ENCODE data around the gene PYGB. TPM values are rescaled to one million over a fixed set of nuclear protein-coding genes. Genes with fewer than 3 reads are reported as not detected.

The PYGB gene
- total and polyA plus RNA-seq, 9 donors, result 20.7 to 31.5 (median 26.0) TPM

DNA sequence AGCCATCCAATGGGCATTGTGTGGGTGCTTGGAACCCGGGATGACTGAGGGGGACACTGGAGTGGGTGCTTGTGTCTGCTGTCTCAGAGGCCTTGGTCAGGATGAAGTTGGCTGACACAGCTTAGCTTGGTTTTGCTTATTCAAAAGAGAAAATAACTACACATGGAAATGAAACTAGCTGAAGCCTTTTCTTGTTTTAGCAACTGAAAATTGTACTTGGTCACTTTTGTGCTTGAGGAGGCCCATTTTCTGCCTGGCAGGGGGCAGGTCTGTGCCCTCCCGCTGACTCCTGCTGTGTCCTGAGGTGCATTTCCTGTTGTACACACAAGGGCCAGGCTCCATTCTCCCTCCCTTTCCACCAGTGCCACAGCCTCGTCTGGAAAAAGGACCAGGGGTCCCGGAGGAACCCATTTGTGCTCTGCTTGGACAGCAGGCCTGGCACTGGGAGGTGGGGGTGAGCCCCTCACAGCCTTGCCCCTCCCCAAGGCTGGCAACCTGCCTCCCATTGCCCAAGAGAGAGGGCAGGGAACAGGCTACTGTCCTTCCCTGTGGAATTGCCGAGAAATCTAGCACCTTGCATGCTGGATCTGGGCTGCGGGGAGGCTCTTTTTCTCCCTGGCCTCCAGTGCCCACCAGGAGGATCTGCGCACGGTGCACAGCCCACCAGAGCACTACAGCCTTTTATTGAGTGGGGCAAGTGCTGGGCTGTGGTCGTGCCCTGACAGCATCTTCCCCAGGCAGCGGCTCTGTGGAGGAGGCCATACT, 49.4 kb downstream of the PYGB start:
- Histone ChIP-seq H3K36me3 (ENCODE audit: control insufficient read depth, insufficient read depth, low read length) (peaks cover 54% of the 10 kb centered on the region), H3K4me3 (ENCODE audit: low read length) (no peak overlapping the region), H3K27ac (ENCODE audit: low read length) (no peak overlapping the region), H3K4me1 (ENCODE audit: control insufficient read depth, insufficient read depth, low read length) (peaks cover 28% of the 10 kb centered on the region), H3K9me3 (replicated peaks; ENCODE audit: control insufficient read depth, low read depth, low read length) (no peaks in the 10 kb centered on the region), H3K27me3 (ENCODE audit: control insufficient read depth, insufficient read depth, low read length) (no peaks in the 10 kb centered on the region)
- WGBS (ENCODE audit: insufficient coverage), result 76% methylated on average over 4 of the region's 10 CpGs
- DNase-seq, result peak; percentile 37

DNA sequence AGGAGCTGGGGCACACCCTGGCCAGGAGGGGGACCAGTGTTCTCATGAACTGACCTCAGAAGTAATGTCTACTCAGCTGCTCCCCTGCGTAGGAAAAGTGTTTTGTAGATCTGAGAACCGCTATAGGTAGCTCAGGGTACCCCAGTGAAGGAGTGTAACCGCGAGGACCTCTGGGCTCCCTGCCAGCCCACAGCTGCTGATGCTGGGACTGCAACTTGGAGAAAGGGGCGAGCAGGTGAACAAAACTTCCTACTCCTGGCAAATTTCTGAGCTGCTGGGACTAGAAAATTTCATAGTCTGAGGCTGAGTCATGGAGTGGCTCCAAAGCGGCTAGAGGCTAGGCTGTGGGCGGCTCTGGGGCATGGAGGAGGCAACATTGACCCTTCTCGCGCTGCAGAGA, 51.9 kb downstream of the PYGB start:
- Histone ChIP-seq H3K36me3 (ENCODE audit: control insufficient read depth, insufficient read depth, low read length) (peaks cover 52% of the 10 kb centered on the region), H3K4me1 (ENCODE audit: control insufficient read depth, insufficient read depth, low read length) (peaks cover 22% of the 10 kb centered on the region), H3K4me3 (ENCODE audit: low read length) (no peak overlapping the region), H3K27me3 (ENCODE audit: control insufficient read depth, insufficient read depth, low read length) (no peaks in the 10 kb centered on the region), H3K9me3 (replicated peaks; ENCODE audit: control insufficient read depth, low read depth, low read length) (no peaks in the 10 kb centered on the region), H3K27ac (ENCODE audit: low read length) (no peak overlapping the region)
- 49% methylated on average over 6 of the region's 9 CpGs for WGBS (ENCODE audit: insufficient coverage)
- no peak for DNase-seq

DNA sequence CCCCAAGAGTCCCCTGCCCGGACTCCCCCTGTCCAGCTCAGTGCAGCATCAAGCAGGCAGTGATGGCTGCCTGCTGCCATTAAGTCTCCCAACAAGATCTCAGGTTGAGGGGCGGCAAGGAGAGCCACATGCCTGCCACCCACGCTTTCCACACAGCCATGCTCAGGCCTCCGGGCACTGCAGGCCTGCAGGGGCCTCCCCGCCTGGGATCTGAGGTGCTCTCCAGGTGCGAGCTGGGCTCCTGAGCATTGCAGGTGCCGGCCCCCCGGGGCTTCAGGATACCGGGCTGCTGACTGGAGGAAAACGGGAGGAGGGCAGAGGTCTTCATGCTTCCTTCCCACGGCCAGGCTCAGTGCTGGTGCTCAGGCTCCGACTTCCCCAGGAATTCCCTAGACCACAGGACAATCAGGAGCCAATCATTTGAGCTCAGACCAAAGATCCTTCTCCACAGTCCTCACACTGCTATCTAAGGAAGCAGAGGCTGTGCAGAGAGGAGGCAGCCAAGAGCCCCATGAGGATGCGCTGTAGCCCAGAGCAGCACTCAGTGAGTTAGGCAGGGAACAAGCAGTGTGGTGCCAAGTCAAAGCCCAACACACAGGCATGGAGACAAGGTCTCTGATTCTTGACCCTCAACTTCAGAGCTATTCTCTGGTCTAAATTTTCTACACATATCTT, 52.7 kb downstream of the PYGB start:
- H3K27ac ChIP-seq (ENCODE audit: low read length), result no peak overlapping the region
- H3K9me3 ChIP-seq (replicated peaks; ENCODE audit: control insufficient read depth, low read depth, low read length), result no peaks in the 10 kb centered on the region
- DNase-seq, result no peak
- peaks cover 50% of the 10 kb centered on the region for H3K36me3 ChIP-seq (ENCODE audit: control insufficient read depth, insufficient read depth, low read length)
- H3K4me1 ChIP-seq (ENCODE audit: control insufficient read depth, insufficient read depth, low read length), result peaks cover 13% of the 10 kb centered on the region
- 79% methylated on average over 12 of the region's 13 CpGs for WGBS (ENCODE audit: insufficient coverage)
- no peaks in the 10 kb centered on the region for H3K27me3 ChIP-seq (ENCODE audit: control insufficient read depth, insufficient read depth, low read length)
- H3K4me3 ChIP-seq (ENCODE audit: low read length), result no peak overlapping the region

DNA sequence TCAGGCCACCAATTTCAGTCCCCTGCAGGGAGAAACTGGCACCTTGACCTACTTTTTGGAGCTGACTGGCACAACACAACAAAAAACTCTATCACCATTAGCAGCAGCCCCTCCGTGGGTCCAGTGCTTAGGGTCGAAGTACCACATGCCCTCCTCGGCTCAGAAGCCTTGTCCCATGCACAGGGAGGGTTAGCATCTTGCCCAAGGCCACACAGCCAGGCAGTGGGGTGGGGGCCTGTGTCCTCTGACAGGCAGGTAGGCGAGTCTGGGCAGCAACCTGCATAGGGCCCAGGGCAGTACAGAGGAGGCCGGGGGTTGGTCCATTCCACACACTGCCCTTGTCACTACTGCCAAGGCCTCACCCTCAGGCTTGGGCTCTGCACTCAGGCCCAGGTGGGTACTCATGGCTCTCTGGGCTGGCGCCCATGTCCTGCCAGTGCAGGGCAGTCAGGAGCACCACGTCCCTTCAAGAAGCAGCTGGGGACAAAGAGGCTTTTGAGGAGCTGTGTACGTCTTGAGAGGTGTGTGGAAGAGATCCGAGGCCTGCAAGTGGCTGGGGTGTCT, 53.6 kb downstream of the PYGB start:
- no peaks in the 10 kb centered on the region for H3K9me3 ChIP-seq (replicated peaks; ENCODE audit: control insufficient read depth, low read depth, low read length)
- no peak for DNase-seq
- peaks cover 44% of the 10 kb centered on the region for H3K36me3 ChIP-seq (ENCODE audit: control insufficient read depth, insufficient read depth, low read length)
- H3K27me3 ChIP-seq (ENCODE audit: control insufficient read depth, insufficient read depth, low read length), result no peaks in the 10 kb centered on the region
- 80% methylated on average over 7 of the region's 9 CpGs for WGBS (ENCODE audit: insufficient coverage)
- H3K4me1 ChIP-seq (ENCODE audit: control insufficient read depth, insufficient read depth, low read length), result peaks cover 5% of the 10 kb centered on the region
- no peak overlapping the region for H3K4me3 ChIP-seq (ENCODE audit: low read length)
- H3K27ac ChIP-seq (ENCODE audit: low read length), result no peak overlapping the region

DNA sequence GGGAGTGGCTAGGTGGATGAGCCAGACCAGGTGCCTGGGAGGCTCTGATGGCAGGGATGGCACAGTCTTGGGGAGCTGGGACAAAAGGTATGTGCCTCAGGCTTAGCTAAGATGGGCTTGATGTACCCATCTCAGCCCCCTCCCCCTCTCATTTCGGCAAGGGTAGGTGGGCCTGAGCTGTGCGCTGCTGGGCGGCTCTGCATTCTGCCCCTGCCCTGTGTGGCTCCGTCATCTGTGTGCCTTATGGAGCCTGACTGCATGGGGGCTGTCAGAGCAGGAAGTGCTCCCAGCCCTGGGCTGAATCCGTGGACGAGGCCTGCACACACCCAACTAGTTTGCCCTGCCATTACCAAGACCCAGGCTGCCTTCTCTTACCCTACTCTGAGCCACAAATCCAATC, 54.7 kb downstream of the PYGB start:
- Histone ChIP-seq H3K36me3 (ENCODE audit: control insufficient read depth, insufficient read depth, low read length) (peaks cover 39% of the 10 kb centered on the region), H3K9me3 (replicated peaks; ENCODE audit: control insufficient read depth, low read depth, low read length) (no peaks in the 10 kb centered on the region), H3K27ac (ENCODE audit: low read length) (no peak overlapping the region), H3K27me3 (ENCODE audit: control insufficient read depth, insufficient read depth, low read length) (no peaks in the 10 kb centered on the region), H3K4me3 (ENCODE audit: low read length) (no peak overlapping the region), H3K4me1 (ENCODE audit: control insufficient read depth, insufficient read depth, low read length) (no peaks in the 10 kb centered on the region)
- no peak for DNase-seq
- WGBS (ENCODE audit: insufficient coverage), result 78% methylated on average over 6 of the region's 6 CpGs

DNA sequence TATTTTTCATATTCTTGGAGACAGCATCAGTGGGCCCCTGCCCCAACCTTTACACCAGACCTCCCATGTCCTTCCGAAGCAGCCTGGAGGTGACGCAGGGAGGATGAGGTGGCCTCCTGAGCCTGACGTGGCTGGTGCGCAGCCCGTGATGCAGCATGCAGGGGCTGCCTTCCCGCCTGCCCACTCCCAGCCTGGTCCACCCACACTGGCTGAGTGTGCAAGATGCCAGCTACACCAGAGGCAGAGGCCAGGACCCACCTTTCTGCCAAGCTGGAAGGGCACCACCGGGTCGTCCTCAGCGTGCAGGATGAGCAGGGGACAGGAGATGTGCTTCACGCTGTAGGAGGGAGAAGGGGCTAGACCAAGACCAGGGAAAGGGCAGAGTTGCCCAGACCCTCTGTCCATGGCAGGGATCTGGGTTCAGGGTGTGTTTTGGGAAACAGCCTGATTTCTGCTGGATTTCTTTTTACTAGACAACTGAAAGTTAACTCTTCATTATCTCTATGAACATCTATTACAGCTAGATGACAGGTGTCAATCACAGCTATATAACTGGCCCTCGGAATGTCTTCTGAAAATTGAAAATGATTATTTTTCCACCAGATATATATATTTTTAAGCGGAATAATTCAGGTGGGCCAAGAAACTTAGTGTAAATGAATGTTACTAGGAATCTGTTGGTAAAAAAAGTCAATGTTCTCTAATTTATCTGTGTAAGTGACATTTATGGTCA, 55.6 kb downstream of the PYGB start:
- Histone ChIP-seq H3K36me3 (ENCODE audit: control insufficient read depth, insufficient read depth, low read length) (peaks cover 41% of the 10 kb centered on the region), H3K27me3 (ENCODE audit: control insufficient read depth, insufficient read depth, low read length) (no peaks in the 10 kb centered on the region), H3K27ac (ENCODE audit: low read length) (no peak overlapping the region), H3K9me3 (replicated peaks; ENCODE audit: control insufficient read depth, low read depth, low read length) (no peaks in the 10 kb centered on the region), H3K4me1 (ENCODE audit: control insufficient read depth, insufficient read depth, low read length) (no peaks in the 10 kb centered on the region), H3K4me3 (ENCODE audit: low read length) (no peak overlapping the region)
- WGBS (ENCODE audit: insufficient coverage), result 92% methylated on average over 5 of the region's 12 CpGs
- no peak for DNase-seq

DNA sequence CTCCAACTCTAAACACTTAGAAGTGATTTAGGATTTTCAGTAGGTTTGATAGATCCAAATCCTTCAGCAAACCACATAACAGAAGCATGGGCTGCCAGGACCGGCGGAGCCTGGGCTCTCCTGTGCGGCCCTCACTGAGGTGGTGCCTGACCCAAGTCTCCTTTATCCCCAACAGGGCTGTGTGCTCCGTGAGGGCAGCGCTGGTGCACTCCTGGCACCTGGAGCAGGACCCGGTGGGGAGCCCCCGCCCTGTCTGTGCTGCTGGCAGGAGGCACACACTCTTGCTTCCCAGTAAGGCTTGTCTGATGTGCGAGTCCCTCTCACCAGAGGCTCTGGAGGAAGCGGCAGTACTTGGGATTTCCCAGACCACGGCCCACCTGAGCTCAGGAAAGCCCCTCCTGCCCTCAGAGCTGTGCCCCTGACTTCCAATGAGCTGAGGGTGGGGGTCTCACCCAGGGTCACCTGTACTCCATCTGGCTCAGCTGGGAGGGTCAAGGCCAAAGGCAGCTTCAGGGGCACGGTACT, 56.2 kb downstream of the PYGB start:
- no peaks in the 10 kb centered on the region for H3K4me1 ChIP-seq (ENCODE audit: control insufficient read depth, insufficient read depth, low read length)
- no peaks in the 10 kb centered on the region for H3K9me3 ChIP-seq (replicated peaks; ENCODE audit: control insufficient read depth, low read depth, low read length)
- WGBS (ENCODE audit: insufficient coverage), result 82% methylated on average over 6 of the region's 11 CpGs
- H3K27ac ChIP-seq (ENCODE audit: low read length), result no peak overlapping the region
- H3K27me3 ChIP-seq (ENCODE audit: control insufficient read depth, insufficient read depth, low read length), result no peaks in the 10 kb centered on the region
- H3K4me3 ChIP-seq (ENCODE audit: low read length), result no peak overlapping the region
- H3K36me3 ChIP-seq (ENCODE audit: control insufficient read depth, insufficient read depth, low read length), result peaks cover 37% of the 10 kb centered on the region
- DNase-seq, result no peak

DNA sequence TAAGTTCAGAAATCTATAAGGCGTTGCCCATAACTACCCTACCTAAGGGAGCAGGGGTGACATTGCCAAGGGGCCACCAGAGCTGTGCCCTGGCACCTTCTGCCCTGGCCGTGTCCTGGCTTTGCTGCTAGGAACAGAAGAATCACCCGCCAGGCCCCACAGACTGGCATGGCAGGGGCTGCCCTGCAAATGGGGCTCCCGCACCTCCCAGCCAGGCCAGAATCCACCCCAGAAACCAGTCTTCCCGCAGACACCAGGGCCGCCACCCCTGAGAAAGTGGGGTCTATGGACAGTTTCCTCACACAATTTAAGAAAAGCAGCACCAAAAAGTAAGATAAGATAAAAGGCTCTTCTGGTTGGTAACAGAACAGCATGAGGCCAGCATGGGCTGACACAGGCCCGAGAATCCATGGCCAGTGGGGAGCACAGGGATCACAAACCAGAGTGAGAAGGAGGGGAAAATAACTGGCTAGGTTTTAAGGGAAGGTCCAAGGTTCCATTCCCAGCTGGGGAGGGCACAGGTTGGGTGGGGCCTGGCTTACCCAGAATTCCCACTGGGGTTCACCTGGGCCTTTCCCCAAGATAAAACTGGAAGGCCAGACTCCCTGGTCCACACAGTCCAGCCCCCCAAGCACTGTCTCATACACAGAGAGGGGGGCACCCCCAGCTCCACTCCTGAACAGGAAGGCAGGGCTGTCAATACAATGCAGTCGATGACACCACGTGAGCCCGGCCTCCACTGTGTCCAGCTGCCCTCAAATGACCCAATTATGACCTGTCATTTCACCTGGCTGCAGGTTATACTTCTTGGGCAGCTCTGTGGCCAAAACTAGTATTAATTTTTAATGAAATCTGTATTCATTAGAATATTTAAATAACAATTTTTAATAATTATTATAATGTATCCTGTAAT, 59.4 kb downstream of the PYGB start:
- Histone ChIP-seq H3K9me3 (replicated peaks; ENCODE audit: control insufficient read depth, low read depth, low read length) (no peaks in the 10 kb centered on the region), H3K27me3 (ENCODE audit: control insufficient read depth, insufficient read depth, low read length) (no peaks in the 10 kb centered on the region), H3K36me3 (ENCODE audit: control insufficient read depth, insufficient read depth, low read length) (peaks cover 19% of the 10 kb centered on the region), H3K4me1 (ENCODE audit: control insufficient read depth, insufficient read depth, low read length) (peaks cover 24% of the 10 kb centered on the region), H3K4me3 (ENCODE audit: low read length) (no peak overlapping the region), H3K27ac (ENCODE audit: low read length) (no peak overlapping the region)
- 92% methylated on average over 7 of the region's 10 CpGs for WGBS (ENCODE audit: insufficient coverage)
- DNase-seq, result no peak

DNA sequence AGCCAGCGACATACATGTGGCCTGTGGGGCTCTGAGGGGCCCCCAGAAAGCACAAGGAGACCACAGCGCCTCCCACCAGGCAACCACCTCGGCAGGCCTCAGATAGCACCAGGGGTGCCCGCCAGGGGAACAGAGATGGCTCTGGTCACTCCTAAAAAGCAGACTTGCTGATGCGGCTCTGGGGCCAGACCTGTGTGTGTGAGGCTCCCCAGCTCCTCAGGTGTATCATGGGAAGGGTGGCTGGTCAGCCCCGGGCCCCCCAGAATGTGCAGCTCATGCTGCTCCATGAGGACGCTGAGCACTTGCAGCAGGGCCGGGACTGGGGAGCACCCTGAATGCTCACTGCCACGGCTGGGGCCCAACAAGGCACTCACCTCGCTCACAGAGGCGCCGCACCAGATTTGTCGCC, 60.2 kb downstream of the PYGB start:
- peaks cover 16% of the 10 kb centered on the region for H3K36me3 ChIP-seq (ENCODE audit: control insufficient read depth, insufficient read depth, low read length)
- no peak overlapping the region for H3K4me3 ChIP-seq (ENCODE audit: low read length)
- DNase-seq, result no peak
- H3K27me3 ChIP-seq (ENCODE audit: control insufficient read depth, insufficient read depth, low read length), result no peaks in the 10 kb centered on the region
- no peak overlapping the region for H3K27ac ChIP-seq (ENCODE audit: low read length)
- WGBS (ENCODE audit: insufficient coverage), result 91% methylated on average over 11 of the region's 13 CpGs
- no peaks in the 10 kb centered on the region for H3K9me3 ChIP-seq (replicated peaks; ENCODE audit: control insufficient read depth, low read depth, low read length)
- peaks cover 24% of the 10 kb centered on the region for H3K4me1 ChIP-seq (ENCODE audit: control insufficient read depth, insufficient read depth, low read length)
